HG02642 (cell line): Measurements from ENCODE around the gene TUT1.

ENCODE experiments used
- ATAC-seq: cut with Tn5 transposase; IDR thresholded peaks from one replicate; pipeline ENCODE4 v1.9.1; 2021; ENCODE audit warnings: mild to moderate bottlenecking; ENCODE audit not compliant: unreplicated experiment, poor library complexity

Gene TUT1

GRCh38 chr11:62543680-62544444 lies 47.5 kb downstream of the TUT1 start:
- no peak for ATAC-seq

- ATAC-seq = peak; percentile 36
Measured at GRCh38 chr11:62542750-62543567, 48.4 kb downstream of the TUT1 start.

- no peak for ATAC-seq
Measured at GRCh38 chr11:62542111-62542745, 49.1 kb downstream of the TUT1 start.

GRCh38 chr11:62540804-62541701 lies 50.3 kb downstream of the TUT1 start:
- peak; percentile 48 for ATAC-seq

- no peak for ATAC-seq
Measured at GRCh38 chr11:62539238-62539925, 51.9 kb downstream of the TUT1 start.

- ATAC-seq = no peak
Measured at GRCh38 chr11:62538470-62539237, 52.7 kb downstream of the TUT1 start.

- ATAC-seq = no peak
Measured at GRCh38 chr11:62536301-62536957, 54.9 kb downstream of the TUT1 start.

GRCh38 chr11:62535802-62536201 lies 55.5 kb downstream of the TUT1 start:
- no peak for ATAC-seq

- no peak for ATAC-seq
Measured at GRCh38 chr11:62534779-62535545, 56.4 kb downstream of the TUT1 start.

- ATAC-seq = no peak
Measured at GRCh38 chr11:62532096-62532495, 59.2 kb downstream of the TUT1 start.
